LNCaP clone FGC (cell line): ENCODE measurements around the gene MCM8.

ENCODE experiments used
- DNase-seq: peaks from one replicate; pipeline ENCODE4 v3.0.0-alpha.2; 2011; ENCODE audit warnings: low read depth
- H3K4me3 ChIP-seq: 2 replicates; pipeline ENCODE4 v1.5.1; 2011; ENCODE audit warnings: mild to moderate bottlenecking, low read depth, low read length, control low read depth
- CTCF ChIP-seq: IDR thresholded peaks from 2 replicates; pipeline ENCODE4 v1.5.1; 2012; ENCODE audit warnings: mild to moderate bottlenecking; ENCODE audit not compliant: control insufficient read depth, insufficient read depth; ENCODE audit errors: extremely low read depth

MCM8 gene

DNA sequence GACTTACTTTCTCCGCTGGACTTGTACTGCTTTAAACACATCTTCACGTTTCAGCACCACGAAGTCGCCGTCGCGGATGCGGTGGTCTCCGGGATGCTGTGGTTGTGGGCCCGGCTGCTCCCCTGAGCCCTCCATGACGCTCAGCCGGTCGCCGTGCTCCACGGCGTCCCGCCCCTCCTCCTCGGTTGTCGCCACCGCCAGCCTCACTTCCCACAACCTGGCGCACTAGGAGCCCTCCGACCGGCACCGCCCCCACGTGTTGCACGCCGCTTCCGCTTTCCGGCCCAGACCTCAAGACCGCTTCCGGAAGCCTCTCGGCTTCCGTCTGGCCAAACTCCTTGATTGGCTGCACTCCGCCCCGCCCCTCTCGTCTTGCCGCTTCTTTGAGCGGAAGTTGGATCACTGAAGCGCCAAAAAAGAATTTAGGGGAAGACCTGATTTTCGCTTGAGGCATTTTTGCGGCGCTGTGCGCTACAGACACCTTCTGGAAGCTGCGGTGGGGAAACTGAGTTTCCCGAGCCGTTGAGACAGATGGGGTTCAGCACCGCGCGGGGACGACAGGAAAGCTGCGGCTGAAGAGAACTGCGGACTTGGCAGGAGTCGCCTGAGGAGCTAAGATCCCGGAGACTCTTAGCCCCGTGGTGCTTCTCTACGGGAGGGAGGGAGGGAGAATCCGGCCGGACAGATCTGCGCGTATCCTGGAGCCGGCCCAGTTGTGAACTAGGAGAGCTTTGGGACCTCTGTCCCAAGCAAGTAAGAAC, at the start of gene MCM8, which contains the start of gene TRMT6:
TSS of gene MCM8 (plus strand) at position 382 of the 761 bp plus-strand sequence. CDS start 1,364 bp downstream, outside the sequence.
TSS of gene TRMT6 (minus strand) at position 263 of the 761 bp plus-strand sequence. CDS start at position 135, 128 bp downstream.
- peak; percentile 95 for DNase-seq
- peak within 1 kb of the TSS; percentile 92 for H3K4me3 ChIP-seq
- TF ChIP-seq CTCF = no peak

- no peak for TF ChIP-seq CTCF
- DNase-seq = no peak
- H3K4me3 ChIP-seq = no peak overlapping the region
These were observed 49.5 kb upstream of the MCM8 start for GRCh38 chr20:5900908-5901307.

GRCh38 chr20:5908981-5909380, 41.5 kb upstream of the MCM8 start:
- DNase-seq = no peak
- no peak overlapping the region for H3K4me3 ChIP-seq
- TF ChIP-seq CTCF = no peak

DNA sequence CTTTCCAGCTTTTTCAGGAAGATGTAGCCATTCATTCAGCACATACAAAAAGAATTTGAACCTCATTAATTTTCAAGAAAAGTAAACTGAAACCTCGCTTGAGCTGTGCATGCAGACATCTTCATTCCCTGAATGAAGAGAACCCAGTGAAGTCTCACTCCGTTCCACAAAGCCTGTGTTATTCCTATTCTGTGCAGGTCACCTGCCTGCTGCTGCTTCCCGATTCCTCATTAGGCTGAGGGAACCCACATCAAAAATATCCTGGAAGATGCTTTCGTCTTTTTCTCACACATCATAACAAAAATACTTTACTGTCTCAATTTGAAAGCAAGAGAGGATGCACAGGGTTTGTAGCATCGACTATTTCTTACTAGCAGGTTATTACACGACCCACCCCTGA, 40.3 kb upstream of the MCM8 start:
- no peak overlapping the region for H3K4me3 ChIP-seq
- DNase-seq = no peak
- TF ChIP-seq CTCF = no peak

GRCh38 chr20:5913166-5913565, 37.3 kb upstream of the MCM8 start:
- no peak for DNase-seq
- H3K4me3 ChIP-seq = no peak overlapping the region
- no peak for TF ChIP-seq CTCF

GRCh38 chr20:5914859-5915258, 35.6 kb upstream of the MCM8 start:
- DNase-seq = no peak
- no peak overlapping the region for H3K4me3 ChIP-seq
- TF ChIP-seq CTCF = no peak
